Measurements from ENCODE around the gene CIPC.

CIPC gene

DNA sequence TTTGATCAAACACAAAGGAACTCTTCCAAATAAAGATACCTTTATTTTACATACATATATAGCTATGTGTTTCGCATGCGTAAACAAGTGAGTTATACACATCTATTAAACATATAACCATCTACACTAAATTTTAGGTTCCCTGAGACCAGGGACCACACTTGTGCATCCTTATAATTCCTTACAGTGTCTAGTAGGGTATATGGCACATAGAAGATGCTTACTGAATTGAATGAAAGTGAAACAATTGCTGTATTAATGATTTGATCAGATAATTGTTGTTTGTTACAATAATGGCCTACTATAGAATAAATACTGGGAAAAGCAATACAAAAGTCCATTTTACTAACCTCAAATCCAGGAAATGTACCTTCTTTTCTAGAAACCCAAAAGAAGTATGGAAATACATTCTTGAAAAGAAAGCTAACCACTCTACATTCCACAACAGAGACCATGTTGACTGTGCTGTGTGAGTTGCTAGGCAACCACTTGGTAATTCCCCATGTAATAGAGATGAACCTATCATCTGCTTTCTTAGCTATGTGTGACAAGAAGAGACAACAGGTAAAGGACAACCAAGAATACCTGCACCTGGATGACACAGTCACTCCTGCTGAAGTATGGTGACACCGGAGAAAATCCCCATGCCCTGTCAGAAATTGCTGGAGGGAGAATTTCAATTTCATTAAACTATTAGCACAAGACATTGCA lies 11.9 kb upstream of the CIPC start:
- TF ChIP-seq ZFX (IDR thresholded peaks at IDR 0.05; ENCODE audit: borderline replicate concordance): no peak
- TF ChIP-seq, protein P1, sequence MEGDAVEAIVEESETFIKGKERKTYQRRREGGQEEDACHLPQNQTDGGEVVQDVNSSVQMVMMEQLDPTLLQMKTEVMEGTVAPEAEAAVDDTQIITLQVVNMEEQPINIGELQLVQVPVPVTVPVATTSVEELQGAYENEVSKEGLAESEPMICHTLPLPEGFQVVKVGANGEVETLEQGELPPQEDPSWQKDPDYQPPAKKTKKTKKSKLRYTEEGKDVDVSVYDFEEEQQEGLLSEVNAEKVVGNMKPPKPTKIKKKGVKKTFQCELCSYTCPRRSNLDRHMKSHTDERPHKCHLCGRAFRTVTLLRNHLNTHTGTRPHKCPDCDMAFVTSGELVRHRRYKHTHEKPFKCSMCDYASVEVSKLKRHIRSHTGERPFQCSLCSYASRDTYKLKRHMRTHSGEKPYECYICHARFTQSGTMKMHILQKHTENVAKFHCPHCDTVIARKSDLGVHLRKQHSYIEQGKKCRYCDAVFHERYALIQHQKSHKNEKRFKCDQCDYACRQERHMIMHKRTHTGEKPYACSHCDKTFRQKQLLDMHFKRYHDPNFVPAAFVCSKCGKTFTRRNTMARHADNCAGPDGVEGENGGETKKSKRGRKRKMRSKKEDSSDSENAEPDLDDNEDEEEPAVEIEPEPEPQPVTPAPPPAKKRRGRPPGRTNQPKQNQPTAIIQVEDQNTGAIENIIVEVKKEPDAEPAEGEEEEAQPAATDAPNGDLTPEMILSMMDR (IDR thresholded peaks at IDR 0.05): no peak
- peak overlapping the region; percentile 95 for H3K27ac ChIP-seq

DNA sequence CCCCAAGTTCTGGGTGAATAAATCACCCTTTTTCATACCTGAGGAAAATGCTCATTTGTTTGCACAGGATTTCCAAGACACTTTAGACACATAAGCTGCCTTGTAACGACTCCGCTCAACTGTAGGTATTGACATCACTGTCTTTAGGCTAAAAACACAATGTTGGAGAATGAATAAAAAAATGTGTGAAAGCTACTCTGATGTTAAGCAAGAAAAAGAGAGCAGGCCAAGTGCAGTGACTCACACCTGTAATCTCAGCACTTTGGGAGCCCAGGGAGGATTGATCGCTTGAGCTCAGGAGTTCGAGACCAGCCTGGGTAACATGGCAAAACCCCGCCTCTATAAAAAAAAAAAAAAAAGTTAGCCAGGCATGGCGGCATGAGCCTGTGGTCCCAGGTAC lies 11.1 kb upstream of the CIPC start:
- TF ChIP-seq ZFX (IDR thresholded peaks at IDR 0.05; ENCODE audit: borderline replicate concordance): no peak
- TF ChIP-seq, protein P1 (IDR thresholded peaks at IDR 0.05): no peak
- peak overlapping the region; percentile 95 for H3K27ac ChIP-seq

DNA sequence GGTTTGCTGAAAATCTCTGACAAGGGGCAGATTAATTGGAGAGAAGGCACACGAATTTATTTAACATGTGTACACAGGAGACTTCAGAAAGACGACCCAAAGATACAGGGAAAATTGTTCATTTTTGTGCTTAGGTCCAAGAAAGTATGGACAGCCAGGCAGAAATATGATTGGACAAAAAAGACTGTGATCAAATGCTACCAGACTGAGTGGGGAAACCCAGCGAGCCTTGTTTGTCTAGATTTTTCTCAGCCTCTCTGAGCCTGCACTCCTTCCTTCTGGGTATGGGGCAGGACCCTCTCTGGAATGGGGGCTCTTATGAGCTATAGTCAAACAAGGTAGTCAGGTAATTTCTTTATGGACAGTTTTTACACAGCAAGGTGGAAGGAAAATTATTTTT lies 10.4 kb upstream of the CIPC start:
- TF ChIP-seq, protein P1 (IDR thresholded peaks at IDR 0.05): no peak
- no peak for TF ChIP-seq ZFX (IDR thresholded peaks at IDR 0.05; ENCODE audit: borderline replicate concordance)
- H3K27ac ChIP-seq: peak overlapping the region; percentile 95

DNA sequence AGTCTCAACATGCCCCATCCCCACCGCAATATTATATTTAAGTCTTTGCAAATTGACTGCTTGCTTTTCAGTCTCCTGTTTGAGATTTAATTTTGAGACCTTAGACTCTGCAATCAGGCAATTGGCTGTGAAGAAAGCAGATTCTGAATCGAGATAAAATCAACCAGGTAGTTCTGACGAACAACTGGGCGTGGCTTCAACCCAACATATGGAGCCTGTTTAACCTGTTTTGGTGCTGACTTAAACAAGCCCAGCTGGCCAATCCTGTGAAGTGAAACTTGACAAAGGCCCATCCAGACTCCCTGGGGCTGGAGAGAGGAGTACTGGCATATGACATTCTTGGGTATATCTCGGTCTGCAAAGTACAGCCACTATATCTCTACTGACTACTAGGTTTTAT lies 9.8 kb upstream of the CIPC start:
- no peak for TF ChIP-seq ZFX (IDR thresholded peaks at IDR 0.05; ENCODE audit: borderline replicate concordance)
- TF ChIP-seq, protein P1 (IDR thresholded peaks at IDR 0.05): no peak
- peak overlapping the region; percentile 95 for H3K27ac ChIP-seq

DNA sequence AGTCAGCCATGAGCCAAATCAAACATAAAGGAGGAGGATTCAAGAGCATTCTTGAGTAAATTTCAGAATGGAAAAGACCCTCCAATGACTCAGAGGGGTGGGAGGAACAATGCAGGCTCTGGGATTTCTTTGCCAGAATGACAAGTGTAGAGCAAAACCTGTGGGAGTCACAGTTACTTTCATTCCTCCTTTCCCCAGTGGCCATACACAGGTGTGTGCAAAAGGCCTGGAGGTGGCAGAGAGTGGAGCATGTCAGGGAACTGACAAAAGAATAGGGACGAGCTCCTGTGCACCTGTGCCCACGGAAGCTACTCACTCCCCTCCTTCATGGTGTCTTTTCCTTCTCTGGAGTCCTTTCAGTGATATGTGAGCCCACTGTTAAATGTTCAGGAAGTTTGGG lies 9.4 kb upstream of the CIPC start:
- peak overlapping the region; percentile 95 for H3K27ac ChIP-seq
- TF ChIP-seq, protein P1 (IDR thresholded peaks at IDR 0.05): no peak
- TF ChIP-seq ZFX (IDR thresholded peaks at IDR 0.05; ENCODE audit: borderline replicate concordance): no peak

DNA sequence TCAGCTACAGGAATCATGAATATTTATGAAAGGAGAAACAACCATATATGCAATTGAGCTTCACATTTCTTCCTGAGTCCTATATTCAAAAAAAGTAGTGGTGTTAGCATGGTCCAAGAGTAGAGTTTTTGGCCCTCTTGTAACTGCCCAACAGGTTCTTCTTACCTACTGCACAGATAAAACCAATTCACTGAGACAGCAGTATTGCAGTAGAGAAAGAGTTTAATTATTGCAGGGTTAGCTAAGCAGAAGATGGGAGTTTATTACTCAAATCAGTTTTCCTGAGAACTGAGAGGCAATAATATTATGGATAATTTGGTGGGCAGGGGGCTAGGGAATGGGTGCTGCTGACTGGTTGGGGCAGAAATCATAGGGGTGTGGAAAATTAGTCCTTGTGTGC lies 6.5 kb upstream of the CIPC start:
- no peak overlapping the region for H3K27ac ChIP-seq
- TF ChIP-seq, protein P1 (IDR thresholded peaks at IDR 0.05): no peak
- no peak for TF ChIP-seq ZFX (IDR thresholded peaks at IDR 0.05; ENCODE audit: borderline replicate concordance)

DNA sequence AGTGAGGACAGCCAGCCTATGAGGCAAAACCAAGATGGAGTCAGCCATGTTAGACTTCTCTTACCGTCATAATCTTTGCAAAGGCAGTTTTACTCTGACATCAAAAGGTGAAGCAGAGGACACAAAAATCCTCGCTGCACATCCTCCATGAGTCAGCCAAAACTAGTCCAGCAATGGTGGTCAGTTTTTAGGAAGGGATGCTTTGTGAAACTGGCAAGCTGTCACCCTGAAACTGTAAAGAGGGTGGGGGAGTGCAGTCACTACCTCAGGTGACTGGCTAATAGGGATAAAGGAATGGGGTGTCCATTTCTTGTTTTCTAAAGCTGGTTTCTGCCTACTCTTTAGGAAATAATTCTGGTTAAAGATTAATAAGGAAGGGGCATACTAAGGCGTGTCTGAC lies 5.4 kb upstream of the CIPC start:
- no peak for TF ChIP-seq ZFX (IDR thresholded peaks at IDR 0.05; ENCODE audit: borderline replicate concordance)

More for the DNA sequence above, 5.4 kb upstream of the CIPC start:
- no peak overlapping the region for H3K27ac ChIP-seq
